NCI-H1048 (cell line): Measurements from ENCODE around the gene FAM180A.
"Not testable (repeated sequence)": the region's sequence is repeated elsewhere in the genome, so short reads cannot be mapped to it uniquely, and the experiment has no call there.

ENCODE experiments used
- DNase-seq: peaks from one replicate; lab custom pipeline; 2025; lab: John Stamatoyannopoulos, UW

FAM180A gene

GRCh38 chr7:135713836-135714470 is 34.7 kb downstream of the FAM180A start:
- no peak for DNase-seq

GRCh38 chr7:135712796-135713195 is 35.8 kb downstream of the FAM180A start:
- no peak for DNase-seq

- no peak for DNase-seq
Measured at GRCh38 chr7:135712182-135712782, 36.3 kb downstream of the FAM180A start.

- DNase-seq: no peak
Measured at GRCh38 chr7:135711139-135711469, 37.5 kb downstream of the FAM180A start.

GRCh38 chr7:135710417-135711138 is 38.0 kb downstream of the FAM180A start:
- no peak for DNase-seq

GRCh38 chr7:135709508-135709907 is 39.1 kb downstream of the FAM180A start:
- DNase-seq: no peak

GRCh38 chr7:135708041-135708440 is 40.6 kb downstream of the FAM180A start:
- no peak for DNase-seq

- DNase-seq: no peak
Measured at GRCh38 chr7:135707570-135707966, 41.0 kb downstream of the FAM180A start.

GRCh38 chr7:135706858-135707569 is 41.6 kb downstream of the FAM180A start:
- no peak for DNase-seq

- no peak for DNase-seq
Measured at GRCh38 chr7:135706038-135706742, 42.4 kb downstream of the FAM180A start.

- DNase-seq: no peak
Measured at GRCh38 chr7:135704698-135705097, 43.9 kb downstream of the FAM180A start.

GRCh38 chr7:135704074-135704473 is 44.5 kb downstream of the FAM180A start:
- no peak for DNase-seq

- no peak for DNase-seq
Measured at GRCh38 chr7:135697276-135698049, 51.1 kb downstream of the FAM180A start.

GRCh38 chr7:135693558-135693957 is 55.1 kb downstream of the FAM180A start:
- no peak for DNase-seq

GRCh38 chr7:135692606-135693005 is 56.0 kb downstream of the FAM180A start:
- DNase-seq: not testable (repeated sequence)

GRCh38 chr7:135692055-135692454 is 56.6 kb downstream of the FAM180A start:
- no peak for DNase-seq

- no peak for DNase-seq
Measured at GRCh38 chr7:135690566-135690965, 58.0 kb downstream of the FAM180A start.

GRCh38 chr7:135687466-135687865 is 61.1 kb downstream of the FAM180A start:
- DNase-seq: no peak

- DNase-seq: no peak
Measured at GRCh38 chr7:135685306-135686084, 63.1 kb downstream of the FAM180A start.

GRCh38 chr7:135684699-135685098 is 63.9 kb downstream of the FAM180A start:
- no peak for DNase-seq

GRCh38 chr7:135684136-135684535 is 64.5 kb downstream of the FAM180A start:
- no peak for DNase-seq
